ENCODE results near the gene MEN1. TPM values are rescaled to one million over a fixed set of nuclear protein-coding genes. Genes with fewer than 3 reads are reported as not detected.
A peak's percentile ranks its signal among the peaks of the same experiment; 100 is the strongest.

MEN1 gene
- total and polyA plus RNA-seq, 9 of the 15 experiments (the other 6 are each of a cell fraction or from before 2014, with no cell fraction given): 3.4 to 57.2 (median 19.3) TPM

DNA sequence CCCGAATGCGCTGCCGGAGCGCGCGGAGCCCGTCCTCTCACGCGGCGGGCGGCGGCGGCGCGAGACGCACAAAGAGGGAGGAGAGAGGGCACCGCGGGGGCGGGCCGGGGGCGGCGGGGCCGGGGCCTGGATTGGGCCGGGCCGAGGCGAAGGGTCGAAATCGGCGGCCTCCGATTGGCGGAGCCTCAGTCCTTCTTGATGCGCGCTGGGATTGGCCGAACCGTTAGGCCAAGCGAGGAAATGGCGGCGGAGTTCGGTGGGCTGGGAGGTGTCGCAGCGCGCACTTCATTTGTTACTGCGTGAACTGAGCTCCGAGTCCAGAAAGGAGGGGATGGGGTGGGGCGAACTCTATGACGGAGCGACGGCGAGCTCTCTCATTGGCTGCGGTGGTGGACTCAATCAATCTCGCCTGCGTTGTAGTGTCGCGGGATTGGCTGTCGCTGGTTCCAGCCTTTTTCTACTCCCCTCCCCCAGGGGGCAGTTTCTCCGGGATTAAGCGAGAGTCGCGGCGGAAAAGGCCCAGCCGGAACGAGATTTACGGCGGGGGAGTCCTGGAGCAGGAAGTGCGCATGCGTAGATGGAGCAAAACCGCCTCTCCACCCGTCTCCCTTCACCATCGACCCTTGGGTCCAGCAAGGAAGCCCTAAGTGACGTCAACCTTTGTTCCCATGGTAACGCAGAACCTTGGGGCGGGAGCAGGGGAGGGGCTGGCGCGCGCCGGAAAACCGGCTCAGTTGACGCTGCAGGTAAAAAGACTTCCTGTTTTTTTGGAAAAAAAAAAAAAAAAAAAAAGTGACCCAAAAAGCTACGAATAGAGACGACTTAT is 31.7 kb downstream of the MEN1 start, which contains the start of gene SF1 (continued):
- peak; percentile 77 for TF ChIP-seq ZBTB40 (IDR thresholded peaks at IDR 0.05)
- no peak for TF ChIP-seq ZBTB40 (CRISPR knock-in tag; IDR thresholded peaks at IDR 0.05)
- TF ChIP-seq SIRT6 (IDR thresholded peaks at IDR 0.05; ENCODE audit: low read depth, low read length): no peak
- TF ChIP-seq KDM1A (IDR thresholded peaks at IDR 0.05): peak in 1 of 2 experiments; percentile 50; a peak in 2 of 4 replicates
- TF ChIP-seq CC2D1A (IDR thresholded peaks at IDR 0.05): peak; percentile 20; the same call in 1 of the 2 replicates
- no peak for TF ChIP-seq SAFB2 (IDR thresholded peaks at IDR 0.05; ENCODE audit: borderline replicate concordance, low read depth, low read length, severe bottlenecking)
- TF ChIP-seq ATF7 (IDR thresholded peaks at IDR 0.05): peak; percentile 98
- TF ChIP-seq ZSCAN32 (CRISPR knock-in tag; IDR thresholded peaks at IDR 0.05): no peak
- no peak for TF ChIP-seq ZBTB9 (CRISPR knock-in tag; IDR thresholded peaks at IDR 0.05)
- no peak for TF ChIP-seq ZNF175 (CRISPR knock-in tag; IDR thresholded peaks at IDR 0.05; ENCODE audit: low read depth)
- TF ChIP-seq NR2C1 (IDR thresholded peaks at IDR 0.05): peak; percentile 60; the same call in 1 of the 2 replicates
- peak; percentile 33; the same call in 1 of the 2 replicates for TF ChIP-seq NR2C1 (tag; IDR thresholded peaks at IDR 0.05)
- TF ChIP-seq, protein P1, sequence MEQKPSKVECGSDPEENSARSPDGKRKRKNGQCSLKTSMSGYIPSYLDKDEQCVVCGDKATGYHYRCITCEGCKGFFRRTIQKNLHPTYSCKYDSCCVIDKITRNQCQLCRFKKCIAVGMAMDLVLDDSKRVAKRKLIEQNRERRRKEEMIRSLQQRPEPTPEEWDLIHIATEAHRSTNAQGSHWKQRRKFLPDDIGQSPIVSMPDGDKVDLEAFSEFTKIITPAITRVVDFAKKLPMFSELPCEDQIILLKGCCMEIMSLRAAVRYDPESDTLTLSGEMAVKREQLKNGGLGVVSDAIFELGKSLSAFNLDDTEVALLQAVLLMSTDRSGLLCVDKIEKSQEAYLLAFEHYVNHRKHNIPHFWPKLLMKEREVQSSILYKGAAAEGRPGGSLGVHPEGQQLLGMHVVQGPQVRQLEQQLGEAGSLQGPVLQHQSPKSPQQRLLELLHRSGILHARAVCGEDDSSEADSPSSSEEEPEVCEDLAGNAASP (IDR thresholded peaks at IDR 0.05): no peak
- TF ChIP-seq KAT7 (CRISPR knock-in tag; IDR thresholded peaks at IDR 0.05; ENCODE audit: borderline replicate concordance): peak; percentile 10; the same call in 1 of the 2 replicates
- TF ChIP-seq JUNB (CRISPR knock-in tag; conservative IDR thresholded peaks at IDR 0.05): no peak
